Stomach (tissue), 9 donors: Measurements from ENCODE around the gene KCNV2. TPM values are rescaled to one million over a fixed set of nuclear protein-coding genes. Genes with fewer than 3 reads are reported as not detected.

Experiments
- DNase-seq, 2 donors: peaks; one replicate each; pipeline versions ENCODE4 v3.0.0 to v3.0.0-alpha.2; 2013 to 2019
- H3K27ac ChIP-seq, 5 donors: fragments of 200-600 bp in 4 of 5; sonication (generic) in 4 of 5; one replicate each; pipeline ENCODE4 v1.5.1; 2013 to 2019; ENCODE audit warnings: mild to moderate bottlenecking in 1 of 5, moderate library complexity in 1 of 5
- H3K27me3 ChIP-seq, 3 donors: fragments of 200-600 bp; sonication (generic); one replicate each; pipeline ENCODE4 v1.5.1; 2017 to 2019; ENCODE audit warnings: mixed run types in 1 of 3
- H3K36me3 ChIP-seq, 4 donors: fragments of 200-600 bp; sonication (generic); 1 replicate in 3 of 4; 2 replicates in 1 of 4; pipeline ENCODE4 v1.5.1; 2016 to 2019
- H3K4me1 ChIP-seq, 4 donors: fragments of 200-600 bp; sonication (generic); one replicate each; pipeline ENCODE4 v1.5.1; 2016 to 2019
- H3K4me3 ChIP-seq, 4 donors: fragments of 200-600 bp; sonication (generic) in 3 of 4; one replicate each; pipeline ENCODE4 v1.5.1; 2016 to 2019; ENCODE audit warnings: mild to moderate bottlenecking in 1 of 4
- H3K9me3 ChIP-seq, 4 donors: fragments of 200-600 bp; sonication (generic); one replicate each; pipeline ENCODE4 v1.5.1; 2016 to 2019
- CTCF ChIP-seq, 7 experiments: fragments of 450-650 bp in 4 of 7; fragments of 200-600 bp in 3 of 7; sonication (generic) in 3 of 7; IDR thresholded peaks; one replicate each; pipeline ENCODE4 v1.5.1; 2016 to 2019; ENCODE audit warnings: antibody characterized with exemption in 7 of 7, control low read depth in 2 of 7, mild to moderate bottlenecking in 1 of 7
- EP300 ChIP-seq: sonication (generic); formaldehyde crosslinking; IDR thresholded peaks from one replicate; pipeline ENCODE4 v1.6.1; 2017; ENCODE audit warnings: antibody characterized with exemption
- POLR2A ChIP-seq, 4 donors: fragments of 450-650 bp; IDR thresholded peaks; one replicate each; pipeline ENCODE4 v1.6.1; 2016; ENCODE audit warnings: antibody characterized with exemption in 4 of 4, control low read depth in 2 of 4, mild to moderate bottlenecking in 1 of 4, moderate library complexity in 1 of 4
- POLR2AphosphoS5 ChIP-seq, 3 donors: sonication (generic); formaldehyde crosslinking; IDR thresholded peaks; one replicate each; pipeline ENCODE4 v1.6.1; 2016; ENCODE audit warnings: antibody characterized with exemption in 3 of 3
- WGBS, 5 donors: extraction: QIAGEN DNeasy Blood & Tissue Kit in 3 of 5; methylation state at CpG; one replicate each; pipeline versions ENCODE4 v1.1.5 to v1.1.7; 2013 to 2018; 5-methylcytosine and 5-hydroxymethylcytosine counted together
- intact Hi-C: fragments of 100-400 bp; cut with DNase I; formaldehyde crosslinking; loops from one replicate; pipeline ENCODE4 v1.15.1; 2023; ENCODE audit warnings: low total_unique reads
- polyA plus RNA-seq, 3 donors: library from polyadenylated mRNA; stranded (reverse); fragments of 200-250 nt; gene quantifications; one replicate each; pipeline ENCODE4 v1.2.3, GENCODE V29; 2013
- total RNA-seq, 5 donors: library from RNA; depleted of rRNA; stranded (reverse); fragments of >200 nt; gene quantifications; one replicate each; pipeline versions ENCODE4 v1.1.0 to v1.2.3, GENCODE V29; 2014 to 2016
- donor health status: healthy with polysubstance abuse.
- donor health status: Bipolar disorder and iron deficiency.
- donor health status: healthy.

KCNV2 gene
- total and polyA plus RNA-seq, 8 donors, result not detected

DNA sequence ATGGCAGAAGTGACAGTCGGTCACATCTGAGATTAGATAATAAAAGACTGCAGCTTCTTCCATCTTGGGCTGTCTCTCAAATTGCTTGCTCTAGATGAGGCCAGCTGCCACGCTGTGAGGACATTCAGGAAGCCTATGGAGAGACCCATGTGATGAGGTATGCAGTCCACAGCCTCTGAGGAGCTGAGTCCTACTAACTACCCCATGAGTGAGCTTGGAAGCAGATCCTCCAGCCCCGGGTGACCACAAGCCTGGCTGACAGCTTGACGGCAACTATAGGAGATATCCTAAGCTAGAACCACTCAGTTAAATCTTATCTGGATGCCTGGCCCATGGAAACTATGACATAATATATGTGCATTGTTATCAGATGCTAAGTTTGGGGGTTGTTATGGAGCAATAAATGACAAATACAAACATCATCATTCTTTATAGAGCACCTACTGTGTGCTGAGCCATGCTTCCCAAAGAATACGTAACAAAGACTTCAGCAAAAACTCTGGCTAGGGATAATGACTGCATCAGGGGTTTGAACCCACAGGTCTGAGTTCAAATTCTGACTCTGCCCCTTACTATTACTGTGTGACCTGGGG is 26.7 kb downstream of the KCNV2 start:
- no peaks in the 10 kb centered on the region for H3K4me1 ChIP-seq
- H3K4me3 ChIP-seq, result no peak overlapping the region
- no peak overlapping the region for H3K27ac ChIP-seq
- peaks cover 0 to 15% (median 7%) of the 10 kb centered on the region in 4 donors for H3K36me3 ChIP-seq
- intact Hi-C loops, result no loop called here
- 91 to 97% (median 93%) methylated on average over 5 of the region's 5 CpGs for WGBS, 5 donors
- H3K27me3 ChIP-seq, result no peaks in the 10 kb centered on the region
- TF ChIP-seq EP300 (no peak), POLR2AphosphoS5 (IDR thresholded peaks at IDR 0.05) (no peak), CTCF (IDR thresholded peaks at IDR 0.05) (no peak)
- no peaks in the 10 kb centered on the region for H3K9me3 ChIP-seq
- DNase-seq, result no peak

GRCh38 chr9:2745560-2746380 is 28.5 kb downstream of the KCNV2 start:
- peaks cover 0 to 22% (median 7%) of the 10 kb centered on the region in 4 donors for H3K36me3 ChIP-seq
- WGBS, 5 donors, result 80 to 85% (median 83%) methylated on average over 9 of the region's 9 CpGs
- no peak for TF ChIP-seq POLR2A (IDR thresholded peaks at IDR 0.05)
- no peak for TF ChIP-seq EP300
- TF ChIP-seq POLR2AphosphoS5 (IDR thresholded peaks at IDR 0.05), result no peak
- H3K9me3 ChIP-seq, result no peaks in the 10 kb centered on the region
- H3K4me1 ChIP-seq, result no peaks in the 10 kb centered on the region
- H3K4me3 ChIP-seq, result no peak overlapping the region
- intact Hi-C loops, result no loop called here
- no peak for DNase-seq
- H3K27me3 ChIP-seq, result no peaks in the 10 kb centered on the region
- no peak overlapping the region for H3K27ac ChIP-seq

- Histone ChIP-seq H3K4me3 (no peak overlapping the region), H3K9me3 (no peaks in the 10 kb centered on the region), H3K4me1 (no peaks in the 10 kb centered on the region), H3K36me3 (peaks cover 0 to 22% (median 5%) of the 10 kb centered on the region in 4 donors), H3K27me3 (no peaks in the 10 kb centered on the region), H3K27ac (no peak overlapping the region)
- no peak for DNase-seq
- 88 to 100% (median 97%) methylated on average over 2 of the region's 2 CpGs for WGBS, 5 donors
- intact Hi-C loops, result no loop called here
- no peak for TF ChIP-seq POLR2AphosphoS5 (IDR thresholded peaks at IDR 0.05)
- TF ChIP-seq POLR2A (IDR thresholded peaks at IDR 0.05), result no peak
- TF ChIP-seq CTCF (IDR thresholded peaks at IDR 0.05), result no peak
- no peak for TF ChIP-seq EP300
Observed at GRCh38 chr9:2749485-2749884, 32.2 kb downstream of the KCNV2 start.

DNA sequence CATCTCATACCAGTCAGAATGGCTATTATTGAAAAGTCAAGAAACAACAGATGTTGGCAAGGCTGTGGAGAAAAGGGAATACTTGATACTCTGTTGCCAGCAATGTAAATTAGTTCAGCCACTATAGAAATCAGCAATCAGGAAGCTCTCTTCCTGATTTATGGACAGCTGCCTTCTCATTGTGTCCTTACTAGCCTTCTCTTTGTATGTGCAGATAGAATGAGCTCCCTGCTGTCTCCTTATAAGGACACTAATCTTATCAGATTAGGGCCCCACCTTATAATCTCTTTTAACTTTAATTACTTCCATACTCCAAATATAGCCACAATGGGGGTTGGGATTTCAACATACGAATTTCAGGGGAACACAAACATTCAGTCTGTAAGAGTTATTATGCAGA is 38.0 kb downstream of the KCNV2 start:
- peaks cover 0 to 9% (median 0%) of the 10 kb centered on the region in 4 donors for H3K36me3 ChIP-seq
- H3K4me1 ChIP-seq, result peaks cover 0 to 6% (median 0%) of the 10 kb centered on the region in 4 donors
- H3K27ac ChIP-seq, result no peak overlapping the region
- no peaks in the 10 kb centered on the region for H3K27me3 ChIP-seq
- TF ChIP-seq POLR2A (IDR thresholded peaks at IDR 0.05), result no peak
- no peak for TF ChIP-seq EP300
- TF ChIP-seq POLR2AphosphoS5 (IDR thresholded peaks at IDR 0.05), result no peak
- TF ChIP-seq CTCF (IDR thresholded peaks at IDR 0.05), result no peak
- DNase-seq, result no peak
- 61 to 82% (median 71%) methylated on average over 1 of the region's 1 CpG for WGBS, 5 donors
- intact Hi-C loops, result no loop called here
- no peaks in the 10 kb centered on the region for H3K9me3 ChIP-seq
- no peak overlapping the region for H3K4me3 ChIP-seq
